Bone marrow (tissue), 2 donors: Measurements from ENCODE around the gene SLC34A2.

ENCODE experiments used
- DNase-seq, 2 donors: peaks; one replicate each; lab custom pipeline; 2025; lab: John Stamatoyannopoulos, UW

SLC34A2 gene

GRCh38 chr4:25725870-25726269, 70.2 kb downstream of the SLC34A2 start:
- DNase-seq: no peak

- no peak for DNase-seq
These were observed 72.3 kb downstream of the SLC34A2 start for GRCh38 chr4:25727711-25728493.
